ENCODE results near the gene TRABD2A. TPM values are rescaled to one million over a fixed set of nuclear protein-coding genes. Genes with fewer than 3 reads are reported as not detected.

TRABD2A gene
- total RNA-seq, 6 donors from 2014 or later, result 2.0 to 22.0 (median 6.2) TPM

DNA sequence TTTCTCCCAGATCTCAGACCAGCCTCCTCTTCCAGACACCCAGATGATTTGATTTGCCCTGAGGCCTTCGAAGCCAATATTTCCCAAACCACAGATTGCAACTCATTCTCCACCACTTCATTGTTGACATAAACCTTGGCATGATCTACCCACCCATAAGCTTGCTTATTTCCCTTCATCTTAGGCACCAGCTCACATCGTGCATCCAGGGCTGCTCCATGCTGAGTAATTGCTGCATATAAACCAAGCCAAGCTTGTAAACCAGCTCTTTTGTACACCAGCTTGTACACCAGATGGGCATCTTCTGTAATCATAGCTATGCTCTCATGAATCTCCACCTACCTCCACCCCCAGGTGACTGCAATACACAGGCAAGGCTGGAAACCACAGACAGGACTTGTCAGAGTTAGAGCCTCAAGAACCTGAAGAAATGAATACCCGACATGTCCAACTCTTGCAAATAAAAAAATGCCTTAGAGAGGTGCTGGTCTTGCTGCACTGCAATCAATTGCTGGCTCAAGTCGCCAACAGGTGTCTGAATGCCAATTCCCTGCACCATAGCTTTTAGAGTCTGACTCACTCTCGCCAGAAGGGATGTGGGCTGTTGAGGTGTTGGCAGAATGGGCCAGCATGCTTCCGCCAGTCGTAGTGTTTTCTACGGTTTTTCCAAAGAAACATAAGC, 31.5 kb downstream of the TRABD2A start:
- H3K27ac ChIP-seq, result no peak overlapping the region
- WGBS, 2 donors, result 78 to 80% methylated on average over 8 of the region's 8 CpGs
- peaks cover 0 to 6% (median 0%) of the 10 kb centered on the region in 4 donors for H3K4me1 ChIP-seq
- ATAC-seq (ENCODE audit: low FRiP score in 2 of 2) (no peak), DNase-seq (no peak)
- H3K36me3 ChIP-seq, result no peaks in the 10 kb centered on the region
- no peaks in the 10 kb centered on the region for H3K9me3 ChIP-seq
- TF ChIP-seq POLR2AphosphoS5 (IDR thresholded peaks at IDR 0.05) (no peak), POLR2A (IDR thresholded peaks at IDR 0.05) (no peak), EP300 (IDR thresholded peaks at IDR 0.05) (no peak)
- TF ChIP-seq, protein P1, sequence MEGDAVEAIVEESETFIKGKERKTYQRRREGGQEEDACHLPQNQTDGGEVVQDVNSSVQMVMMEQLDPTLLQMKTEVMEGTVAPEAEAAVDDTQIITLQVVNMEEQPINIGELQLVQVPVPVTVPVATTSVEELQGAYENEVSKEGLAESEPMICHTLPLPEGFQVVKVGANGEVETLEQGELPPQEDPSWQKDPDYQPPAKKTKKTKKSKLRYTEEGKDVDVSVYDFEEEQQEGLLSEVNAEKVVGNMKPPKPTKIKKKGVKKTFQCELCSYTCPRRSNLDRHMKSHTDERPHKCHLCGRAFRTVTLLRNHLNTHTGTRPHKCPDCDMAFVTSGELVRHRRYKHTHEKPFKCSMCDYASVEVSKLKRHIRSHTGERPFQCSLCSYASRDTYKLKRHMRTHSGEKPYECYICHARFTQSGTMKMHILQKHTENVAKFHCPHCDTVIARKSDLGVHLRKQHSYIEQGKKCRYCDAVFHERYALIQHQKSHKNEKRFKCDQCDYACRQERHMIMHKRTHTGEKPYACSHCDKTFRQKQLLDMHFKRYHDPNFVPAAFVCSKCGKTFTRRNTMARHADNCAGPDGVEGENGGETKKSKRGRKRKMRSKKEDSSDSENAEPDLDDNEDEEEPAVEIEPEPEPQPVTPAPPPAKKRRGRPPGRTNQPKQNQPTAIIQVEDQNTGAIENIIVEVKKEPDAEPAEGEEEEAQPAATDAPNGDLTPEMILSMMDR (IDR thresholded peaks at IDR 0.05), result no peak
- no peaks in the 10 kb centered on the region for H3K27me3 ChIP-seq
- no peak overlapping the region for H3K4me3 ChIP-seq

DNA sequence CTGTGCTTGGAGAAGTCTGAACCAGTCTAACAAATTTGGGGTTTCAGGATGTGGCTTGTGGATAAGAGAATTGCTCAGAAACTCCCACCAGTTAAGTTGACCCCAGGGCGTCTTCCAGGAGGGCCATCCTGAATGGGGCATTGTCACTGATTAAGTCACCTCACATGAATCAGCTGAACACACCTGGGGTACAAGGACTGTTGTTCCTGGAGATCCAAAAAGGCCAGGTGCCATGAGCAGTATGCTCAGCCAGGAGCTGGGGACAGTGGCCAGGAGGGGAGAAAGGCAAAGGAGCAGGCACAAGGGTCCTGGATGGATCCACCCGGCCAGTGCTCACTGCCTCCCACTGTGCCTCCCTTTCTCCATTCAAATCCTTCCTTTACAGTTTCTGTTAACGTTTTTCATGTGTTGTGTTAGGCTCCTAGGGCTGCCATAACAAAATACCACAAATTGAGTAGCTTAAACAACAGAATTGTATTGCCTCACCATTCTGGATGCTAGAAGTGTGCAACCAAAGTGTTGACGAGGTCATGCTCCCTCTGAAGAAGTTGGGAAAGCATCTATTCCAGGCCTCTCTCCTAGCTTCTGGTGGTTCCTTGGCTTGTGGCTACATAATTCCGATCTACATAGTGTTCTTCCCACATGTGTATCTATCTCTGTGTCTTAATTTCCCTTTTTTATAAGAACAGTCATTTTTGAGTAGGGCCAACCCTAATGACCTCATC, 33.4 kb downstream of the TRABD2A start:
- H3K9me3 ChIP-seq, result no peaks in the 10 kb centered on the region
- H3K27ac ChIP-seq, result peak overlapping the region in 1 of 4 donors; percentile 71
- 83% methylated on average over 5 of the region's 5 CpGs for WGBS, 2 donors
- H3K4me1 ChIP-seq, result peaks cover 0 to 6% (median 0%) of the 10 kb centered on the region in 4 donors
- H3K27me3 ChIP-seq, result no peaks in the 10 kb centered on the region
- TF ChIP-seq POLR2A (IDR thresholded peaks at IDR 0.05) (no peak), EP300 (IDR thresholded peaks at IDR 0.05) (no peak), POLR2AphosphoS5 (IDR thresholded peaks at IDR 0.05) (no peak)
- TF ChIP-seq, protein P1 (IDR thresholded peaks at IDR 0.05), result no peak
- ATAC-seq (ENCODE audit: low FRiP score in 2 of 2) (no peak), DNase-seq (no peak)
- no peak overlapping the region for H3K4me3 ChIP-seq
- H3K36me3 ChIP-seq, result no peaks in the 10 kb centered on the region

DNA sequence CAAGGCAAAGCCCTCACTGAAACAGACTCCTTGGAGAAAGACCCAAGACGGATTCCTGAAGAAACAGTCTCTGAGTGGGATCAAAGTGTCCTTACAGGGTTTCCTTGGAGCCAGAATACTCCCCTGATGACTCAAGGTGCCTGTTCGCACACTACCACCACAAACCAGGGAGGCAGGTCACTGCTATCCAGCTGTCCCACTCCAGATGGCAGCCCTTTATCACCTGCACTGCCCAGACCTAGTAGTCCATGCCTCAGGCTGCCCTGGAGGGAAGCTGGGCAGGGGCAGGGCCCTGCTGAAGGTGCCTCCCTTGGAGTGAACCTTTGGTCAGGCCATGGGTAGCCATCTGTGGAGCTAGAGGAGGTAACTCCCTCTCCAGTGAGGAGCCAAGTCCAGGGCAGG, 34.1 kb downstream of the TRABD2A start:
- peaks cover 0 to 6% (median 0%) of the 10 kb centered on the region in 4 donors for H3K4me1 ChIP-seq
- no peaks in the 10 kb centered on the region for H3K27me3 ChIP-seq
- no peak overlapping the region for H3K4me3 ChIP-seq
- H3K27ac ChIP-seq, result peak overlapping the region in 3 of 4 donors; percentile 2 to 71 (median 15)
- TF ChIP-seq POLR2AphosphoS5 (IDR thresholded peaks at IDR 0.05) (no peak), EP300 (IDR thresholded peaks at IDR 0.05) (no peak), POLR2A (IDR thresholded peaks at IDR 0.05) (no peak)
- TF ChIP-seq, protein P1 (IDR thresholded peaks at IDR 0.05), result no peak
- DNase-seq, result no peak
- WGBS, 2 donors, result 70 to 80% methylated on average over 2 of the region's 2 CpGs
- ATAC-seq (ENCODE audit: low FRiP score in 2 of 2), result no peak
- H3K9me3 ChIP-seq, result no peaks in the 10 kb centered on the region
- H3K36me3 ChIP-seq, result no peaks in the 10 kb centered on the region

DNA sequence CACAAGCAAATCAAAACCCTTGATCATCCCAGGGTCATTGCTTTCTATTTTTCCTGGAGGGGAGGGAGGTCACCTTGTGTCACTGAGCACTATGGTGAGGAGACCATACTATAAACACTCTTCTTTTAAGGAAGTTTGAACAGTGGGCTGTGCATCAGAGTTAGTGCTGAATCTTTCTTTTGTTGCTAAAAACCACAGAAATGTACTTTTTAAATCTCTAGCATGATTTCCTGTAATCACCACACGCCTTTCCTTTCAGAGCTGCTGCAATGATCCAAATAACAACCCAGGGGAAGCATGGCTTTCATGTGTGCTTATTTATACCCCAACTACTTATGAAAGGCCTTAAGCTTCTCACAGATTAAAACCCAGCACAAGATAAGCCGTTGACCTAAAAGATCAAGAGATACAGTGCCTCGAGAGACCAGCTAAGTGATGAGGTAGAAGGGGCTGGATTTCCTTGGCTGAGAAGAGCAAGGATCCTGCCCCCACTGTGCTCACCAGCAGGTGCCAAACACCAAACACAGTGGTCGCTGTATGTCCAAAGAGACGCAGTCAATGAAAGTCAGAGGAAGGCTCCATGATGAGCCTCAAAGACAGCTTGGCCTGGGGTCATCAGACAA, 34.7 kb downstream of the TRABD2A start:
- ATAC-seq (ENCODE audit: low FRiP score in 2 of 2) (peak in 1 of 2 donors; percentile 28), DNase-seq (no peak)
- Histone ChIP-seq H3K4me3 (no peak overlapping the region), H3K4me1 (peaks cover 0 to 6% (median 0%) of the 10 kb centered on the region in 4 donors), H3K36me3 (no peaks in the 10 kb centered on the region), H3K27ac (peak overlapping the region in 3 of 4 donors; percentile 2 to 71 (median 15)), H3K27me3 (no peaks in the 10 kb centered on the region), H3K9me3 (no peaks in the 10 kb centered on the region)
- 46 to 62% methylated on average over 5 of the region's 5 CpGs for WGBS, 2 donors
- TF ChIP-seq, protein P1 (IDR thresholded peaks at IDR 0.05), result no peak
- no peak for TF ChIP-seq EP300 (IDR thresholded peaks at IDR 0.05)
- no peak for TF ChIP-seq POLR2A (IDR thresholded peaks at IDR 0.05)
